NCI-H446 treated with DMSO at 0.1 percent for 48 hours (cell line): ENCODE measurements around the gene ZNF398.
"Not testable (repeated sequence)": the region's sequence is repeated elsewhere in the genome, so short reads cannot be mapped to it uniquely, and the experiment has no call there.

Experiments
- DNase-seq: peaks from one replicate; lab custom pipeline; 2025; lab: John Stamatoyannopoulos, UW

The ZNF398 gene

DNA sequence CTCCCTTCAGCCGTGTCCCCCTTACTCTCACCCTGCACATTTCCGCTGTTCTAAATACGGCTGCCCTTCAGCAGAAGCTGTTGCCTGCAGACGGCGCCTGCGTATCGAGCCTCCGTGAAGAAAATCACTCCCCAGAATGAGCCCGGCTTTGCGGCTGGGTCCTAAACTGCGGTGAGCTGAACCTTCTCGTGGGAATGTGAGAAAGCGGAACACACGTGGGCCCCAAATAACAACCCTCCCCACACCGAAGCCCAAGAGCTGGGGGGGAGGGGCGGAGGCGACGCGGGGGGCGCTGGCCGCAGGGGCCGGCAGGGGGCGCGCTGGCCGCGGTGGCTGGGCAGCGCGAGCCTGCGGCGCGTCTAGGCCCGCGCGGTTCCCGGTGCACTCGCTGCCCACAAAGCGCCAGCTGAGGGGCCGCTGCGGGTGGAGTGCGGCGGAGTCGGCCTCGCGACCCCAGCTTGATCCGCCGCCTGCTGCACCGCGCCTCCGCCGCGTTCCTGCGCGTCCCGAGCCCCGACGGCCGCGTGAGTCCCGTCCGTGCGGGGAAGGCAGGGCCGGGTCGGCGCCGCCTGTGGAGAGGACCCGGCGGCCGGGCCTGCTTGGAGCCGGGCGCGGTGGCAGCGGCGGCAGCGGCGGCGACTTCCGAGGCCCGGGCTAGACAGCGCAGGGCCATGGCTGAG, at the start of gene ZNF398:
TSS of gene ZNF398 (plus strand) at position 382 of the 680 bp plus-strand sequence. CDS start at position 672, 290 bp downstream.
- peak; percentile 43 for DNase-seq

GRCh38 chr7:149099058-149099457, 48.2 kb upstream of the ZNF398 start:
- no peak for DNase-seq

DNA sequence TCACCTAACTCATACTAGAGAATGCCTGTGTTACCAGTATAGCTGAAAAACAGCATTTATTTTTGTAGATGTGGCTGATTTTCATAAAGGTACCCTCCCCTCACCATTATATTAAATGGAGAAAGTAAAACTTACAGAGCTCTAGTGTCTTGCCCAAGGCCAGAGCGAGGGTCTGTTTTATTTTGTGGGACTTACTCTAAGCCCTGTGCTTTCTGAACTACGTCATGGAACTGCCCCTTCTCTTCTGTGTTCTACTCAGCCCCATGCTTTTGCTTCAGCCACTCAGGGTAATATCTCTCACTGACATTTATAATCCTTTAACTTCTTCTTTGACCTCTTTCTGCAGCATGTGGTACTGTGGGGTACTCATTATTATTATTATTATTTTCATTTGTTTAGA, 46.4 kb upstream of the ZNF398 start:
- no peak for DNase-seq

GRCh38 chr7:149102666-149103065, 44.6 kb upstream of the ZNF398 start:
- DNase-seq, result no peak

DNA sequence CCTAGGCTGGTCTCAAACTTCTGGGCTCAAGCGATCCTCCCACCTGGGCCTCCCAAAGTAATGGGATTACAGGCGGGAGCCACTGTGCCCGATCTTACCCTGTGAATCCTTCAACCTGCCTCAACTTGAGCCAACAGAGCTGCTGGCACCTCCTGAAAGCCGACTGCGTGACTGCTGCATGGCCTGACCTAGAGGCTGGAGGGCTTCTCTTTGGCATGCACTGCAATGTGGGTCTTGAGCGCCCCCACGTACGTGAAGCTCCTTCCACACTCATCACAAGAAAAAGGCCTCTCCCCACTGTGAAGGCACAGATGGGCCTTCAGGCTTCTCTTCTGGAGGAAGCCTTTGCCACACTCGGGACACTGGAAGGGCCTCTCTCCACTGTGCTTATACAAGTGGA, 43.8 kb upstream of the ZNF398 start:
- no peak for DNase-seq

DNA sequence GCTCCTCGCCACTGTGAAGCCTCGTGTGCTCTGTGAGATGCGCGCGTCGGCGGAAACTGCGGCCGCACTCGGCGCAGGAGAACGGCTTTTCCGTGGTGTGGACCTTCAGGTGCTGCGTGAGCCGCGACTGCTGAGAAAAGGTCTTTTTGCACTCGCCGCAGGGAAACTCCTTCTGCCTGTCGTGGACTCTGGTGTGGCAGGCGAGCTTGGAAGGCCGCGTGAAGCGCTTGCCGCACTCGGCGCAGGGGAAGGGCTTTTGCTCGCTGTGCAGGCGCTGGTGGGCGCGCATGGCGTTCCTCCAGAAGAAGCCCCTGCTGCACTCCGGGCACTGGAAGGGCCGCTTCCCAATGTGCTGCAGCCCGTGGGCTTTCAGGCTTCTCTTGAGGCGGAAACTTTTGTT, 43.0 kb upstream of the ZNF398 start:
- no peak for DNase-seq

DNA sequence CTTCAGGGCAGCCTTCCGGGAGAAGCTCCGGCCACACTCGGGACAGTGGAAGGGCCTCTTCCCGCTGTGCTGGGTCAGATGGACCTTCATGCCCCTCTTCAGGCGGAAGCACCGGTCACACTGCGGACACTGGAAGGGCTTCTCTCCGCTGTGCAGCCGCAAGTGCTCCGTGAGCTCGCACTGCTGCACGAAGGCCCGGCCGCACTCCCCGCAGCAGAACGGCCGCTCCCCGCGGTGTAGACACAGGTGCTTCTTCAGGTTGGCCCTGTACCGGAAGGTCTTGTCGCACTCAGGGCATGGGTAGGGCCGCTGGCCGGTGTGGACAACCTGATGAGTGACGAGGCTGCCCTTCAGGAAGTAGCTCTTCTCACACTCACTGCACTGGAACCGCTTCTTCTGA, 42.5 kb upstream of the ZNF398 start:
- DNase-seq, result no peak

DNA sequence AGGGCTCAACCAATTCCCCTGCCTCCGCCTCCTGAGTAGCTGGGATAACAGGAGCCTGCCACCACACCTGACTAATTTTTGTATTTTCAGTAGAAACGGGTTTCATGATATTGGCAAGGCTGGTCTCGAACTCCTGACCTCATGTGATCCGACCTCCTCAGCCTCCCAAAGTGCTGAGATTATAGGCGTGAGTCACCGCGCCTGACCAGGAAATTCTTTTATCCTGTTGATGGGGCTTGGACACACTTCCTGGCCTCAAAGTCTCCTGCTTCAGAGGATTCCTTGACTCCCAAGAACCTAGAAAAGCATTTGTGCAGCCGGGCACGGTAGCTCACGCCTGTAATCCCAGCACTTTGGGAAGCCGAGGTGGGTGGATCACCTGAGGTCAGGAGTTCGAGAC, 37.3 kb upstream of the ZNF398 start:
- DNase-seq, result no peak

DNA sequence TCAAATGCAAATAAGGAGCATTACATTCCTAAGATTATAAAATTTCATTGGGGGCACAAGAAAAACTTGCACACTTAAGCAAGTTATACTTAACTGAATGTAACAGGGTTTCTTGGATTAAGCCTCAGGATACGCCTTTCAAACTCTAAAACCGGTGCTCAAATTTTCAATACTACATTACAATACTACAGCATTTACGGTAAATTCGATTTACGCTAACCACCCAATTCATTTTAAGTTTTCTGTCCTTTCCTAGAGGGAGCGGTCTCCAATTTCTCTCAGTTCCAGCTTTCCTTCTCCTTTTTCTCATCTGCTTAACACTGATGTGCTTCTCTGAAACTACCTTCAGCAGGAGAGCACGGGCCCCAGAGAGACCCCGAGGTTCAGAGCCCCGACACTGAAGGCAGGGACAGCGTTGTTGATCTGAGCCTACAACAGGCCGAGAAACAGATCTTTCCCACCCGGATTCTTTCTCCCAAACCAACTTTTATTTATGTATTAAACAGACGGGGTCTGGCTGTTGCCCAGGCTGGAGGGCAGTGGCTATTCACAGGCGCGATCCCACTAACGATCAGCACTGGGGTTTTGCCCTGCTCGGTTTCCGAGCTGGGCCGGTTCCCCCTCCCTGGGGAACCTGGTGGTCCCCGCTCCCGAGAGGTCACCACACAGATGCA, 21.9 kb upstream of the ZNF398 start:
- no peak for DNase-seq

DNA sequence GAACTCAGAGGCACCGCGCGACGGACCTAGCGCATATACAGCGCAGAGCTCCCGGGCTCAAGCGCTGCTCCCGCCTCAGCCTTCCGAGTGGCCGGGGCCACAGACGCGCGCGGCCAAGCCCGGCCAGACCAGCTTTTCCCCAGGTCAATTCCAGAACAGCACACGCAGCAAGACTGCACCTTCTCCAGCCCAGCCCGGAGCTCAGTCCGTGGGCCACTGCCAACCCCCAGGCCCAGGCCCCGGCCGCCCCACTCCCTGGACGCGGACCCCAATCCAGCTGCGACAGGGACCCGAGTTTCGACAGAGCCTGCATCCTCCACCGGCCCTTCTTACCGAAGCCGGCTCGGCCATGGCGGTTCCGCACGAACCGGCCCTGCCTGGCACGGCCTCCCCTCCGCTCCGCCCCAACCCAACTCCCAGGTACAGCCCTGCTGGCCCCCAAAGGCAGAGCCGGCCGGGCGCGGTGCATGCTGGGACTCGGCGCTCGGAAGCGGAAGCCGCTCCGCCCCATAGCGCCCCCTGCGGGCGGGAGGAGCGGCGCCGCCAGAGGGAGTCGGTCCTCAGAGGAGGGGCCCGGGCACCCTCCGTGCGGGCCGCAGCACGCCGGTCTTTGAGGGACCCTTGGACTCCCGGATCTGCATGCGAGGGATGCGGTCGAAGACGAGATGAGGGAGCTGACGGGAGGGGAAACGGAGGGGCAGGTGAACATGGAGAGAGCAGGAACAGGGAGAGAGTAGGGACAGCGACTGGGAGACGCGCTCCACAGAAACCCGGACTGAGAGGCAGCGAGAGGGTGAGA, 21.2 kb upstream of the ZNF398 start, which contains the start of gene ZNF425:
TSS of gene ZNF425 (minus strand) at position 462 of the 799 bp plus-strand sequence. CDS start at position 351, 111 bp downstream.
- peak; percentile 59 for DNase-seq

GRCh38 chr7:149126662-149127266, 20.5 kb upstream of the ZNF398 start:
- DNase-seq, result no peak

GRCh38 chr7:149130572-149131198, 16.6 kb upstream of the ZNF398 start:
- DNase-seq, result no peak

DNA sequence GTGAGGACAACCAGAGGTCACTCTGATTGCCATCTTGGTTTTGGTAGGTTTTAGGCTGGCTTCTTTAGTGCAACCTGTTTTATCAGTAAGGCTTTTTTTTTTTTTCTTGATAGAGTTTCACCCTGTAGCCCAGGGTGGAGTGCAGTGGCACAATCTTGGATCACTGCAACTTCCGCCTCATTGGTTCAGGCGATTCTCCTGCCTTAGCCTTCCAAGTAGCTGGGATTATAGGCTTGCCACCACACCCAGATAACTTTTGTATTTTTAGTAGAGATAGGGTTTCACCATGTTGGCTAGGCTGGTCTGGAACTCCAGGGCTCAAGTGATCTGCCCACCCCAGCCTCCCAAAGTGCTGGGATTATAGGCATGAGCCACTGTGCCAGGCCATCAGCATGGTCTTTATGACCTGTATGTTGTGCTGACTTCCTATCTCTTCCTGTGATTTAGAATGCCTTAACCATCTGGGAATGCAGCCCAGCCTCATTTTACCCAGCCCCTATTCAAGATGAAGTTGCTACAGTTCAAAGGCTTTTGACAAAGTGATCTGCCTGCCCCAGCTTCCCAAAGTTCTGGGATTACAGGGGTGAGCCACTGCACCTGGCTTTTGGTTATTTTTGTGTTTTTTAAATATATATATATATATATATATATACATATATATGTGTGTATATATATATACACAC, 14.1 kb upstream of the ZNF398 start:
- no peak for DNase-seq

DNA sequence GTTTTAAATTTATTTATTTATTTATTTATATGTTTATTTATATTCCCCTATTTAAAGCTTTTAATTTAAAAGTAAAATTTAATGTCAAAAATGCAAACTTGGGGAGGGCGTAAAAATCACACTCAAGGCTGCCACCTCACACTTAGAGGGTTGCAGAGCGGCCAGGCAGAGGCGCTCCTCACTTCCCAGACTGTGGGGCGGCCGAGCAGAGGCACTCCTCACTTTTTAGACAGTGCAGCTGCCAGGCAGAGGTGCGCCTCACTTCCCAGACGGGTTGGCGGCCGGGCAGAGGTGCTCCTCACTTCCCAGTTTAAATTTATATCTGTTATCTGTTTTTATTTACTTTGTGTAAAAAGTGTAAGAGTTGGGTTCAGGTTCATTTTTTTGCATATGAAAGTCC, 11.1 kb upstream of the ZNF398 start:
- no peak for DNase-seq

DNA sequence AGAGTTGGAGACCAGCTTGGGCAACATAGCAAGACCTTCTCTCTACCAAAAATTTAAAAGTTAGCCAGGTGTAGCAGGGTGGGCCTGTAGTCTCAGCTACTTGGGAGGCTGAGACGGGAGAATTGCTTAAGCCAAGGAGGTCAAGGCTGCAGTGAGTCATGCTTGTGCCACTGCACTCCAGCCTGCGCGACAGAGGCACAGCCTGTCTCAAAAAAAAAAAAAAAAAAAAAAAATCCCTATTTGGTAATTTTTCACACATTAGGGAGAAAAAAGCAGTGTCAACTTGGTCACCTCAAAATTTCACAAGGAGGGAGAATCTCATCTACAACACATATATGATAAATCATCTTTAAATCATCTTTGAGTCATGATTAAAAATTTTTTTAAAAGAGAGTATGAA, 6.4 kb upstream of the ZNF398 start:
- no peak for DNase-seq

DNA sequence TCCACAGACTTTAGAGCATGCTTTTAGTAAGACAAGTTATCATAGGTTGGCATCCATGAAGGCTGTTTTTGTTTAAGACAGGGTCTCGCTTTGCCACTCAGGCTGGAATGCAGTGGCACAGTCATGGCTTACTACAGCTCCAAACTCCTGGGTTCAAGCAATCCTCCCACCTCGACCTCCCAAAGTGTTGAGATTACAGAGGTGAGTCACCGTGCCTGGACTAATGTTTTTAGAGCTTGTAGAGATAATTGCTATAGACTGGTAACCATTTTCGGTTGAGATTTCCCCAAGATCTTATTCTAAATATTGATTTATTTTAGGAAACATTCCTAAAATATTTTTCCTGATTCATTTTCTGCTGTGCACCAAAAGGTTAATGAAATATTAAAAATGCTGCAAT, 5.4 kb upstream of the ZNF398 start:
- DNase-seq, result no peak

DNA sequence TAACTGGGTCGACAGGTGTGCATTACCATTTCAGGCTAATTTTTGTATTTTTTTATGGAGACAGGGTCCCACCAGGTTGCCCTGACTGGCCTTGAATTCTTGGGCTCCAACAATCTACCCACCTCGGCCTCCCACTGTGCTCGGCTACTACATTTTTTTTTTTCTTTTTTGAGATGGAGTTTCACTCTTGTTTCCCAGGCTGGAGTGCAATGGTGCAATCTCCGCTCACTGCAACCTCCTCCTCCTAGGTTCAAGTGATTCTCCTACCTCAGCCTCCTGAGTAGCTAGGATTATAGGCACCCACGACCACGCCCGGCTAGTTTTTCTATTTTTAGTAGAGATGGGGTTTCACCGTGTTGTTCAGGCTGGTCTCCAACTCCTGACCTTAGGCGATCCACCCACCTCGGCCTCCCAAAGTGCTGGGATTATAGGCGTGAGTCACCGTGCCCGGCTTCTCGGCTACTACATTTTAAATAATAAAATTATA, 2.8 kb upstream of the ZNF398 start:
- not testable (repeated sequence) for DNase-seq

GRCh38 chr7:149145031-149145845, 2.0 kb upstream of the ZNF398 start:
- DNase-seq, result no peak

GRCh38 chr7:149147752-149148653, 750 bp downstream of the ZNF398 start:
- no peak for DNase-seq
